ENCODE measurements around the gene IGFBP5. TPM values are rescaled to one million over a fixed set of nuclear protein-coding genes. Genes with fewer than 3 reads are reported as not detected.

Gene IGFBP5
- total and polyA plus RNA-seq, 2 of the 8 experiments (the other 6 are each of a cell fraction or from before 2014, with no cell fraction given): 2.2 to 2.5 TPM

DNA sequence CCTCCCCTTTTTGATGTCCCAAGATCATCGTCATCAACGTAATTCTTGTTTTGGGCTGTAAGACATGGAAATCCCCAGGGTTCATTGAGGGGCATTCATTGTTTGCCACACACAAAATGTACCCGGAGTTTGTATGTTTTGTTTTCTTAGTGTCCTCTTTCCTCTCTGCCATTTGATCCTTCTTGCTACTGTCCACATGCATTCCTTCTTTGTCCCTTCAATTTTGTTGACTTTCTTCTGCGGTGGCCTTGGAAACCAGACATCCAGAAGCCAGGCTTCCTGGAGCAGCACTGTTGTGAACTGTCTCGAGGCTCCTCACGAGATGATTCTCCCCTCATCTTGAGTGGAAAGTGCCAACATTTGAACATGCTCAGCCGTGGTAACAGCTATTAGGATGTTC, 37.4 kb downstream of the IGFBP5 start:
- no peak overlapping the region for H2AK5ac ChIP-seq (ENCODE audit: low read depth, low read length)
- H3K27ac ChIP-seq (ENCODE audit: low read depth, low read length): 0 out of 2 replicates have a peak overlapping the region, but pooled peaks have one; percentile 20
- peaks cover 0 to 57% of the 10 kb centered on the region in 2 experiments; a peak in 3 of 4 replicates for H3K79me2 ChIP-seq (ENCODE audit: control insufficient read depth in 1 of 2, insufficient read depth in 2 of 2, low read length in 2 of 2)
- H3K9me3 ChIP-seq (ENCODE audit: insufficient read depth in 2 of 2, low read depth in 1 of 2, low read length in 1 of 2): no peaks in the 10 kb centered on the region
- H2BK12ac ChIP-seq (ENCODE audit: low read depth, low read length): no peak overlapping the region
- H3K56ac ChIP-seq (replicated peaks; ENCODE audit: insufficient read length, low read depth, low read length): no peak overlapping the region
- H3K23me2 ChIP-seq (ENCODE audit: low read depth, low read length): no peaks in the 10 kb centered on the region
- no peaks in the 10 kb centered on the region for H3K27me3 ChIP-seq (replicated peaks in 1 of 4; ENCODE audit: control insufficient read depth in 3 of 4, extremely low read depth in 1 of 4, insufficient read depth in 3 of 4, low read length in 3 of 4)
- H4K20me1 ChIP-seq (replicated peaks in 1 of 2; ENCODE audit: control insufficient read depth in 1 of 2, insufficient read depth in 2 of 2, low read length in 2 of 2): peaks cover 9 to 16% of the 10 kb centered on the region in 2 experiments
- H3K4me2 ChIP-seq (ENCODE audit: insufficient read depth in 1 of 2, low read depth in 2 of 2, low read length in 2 of 2): no peak overlapping the region
- no peak overlapping the region for H3K23ac ChIP-seq (ENCODE audit: insufficient read length)
- no peak for FAIRE-seq
- H2BK15ac ChIP-seq (ENCODE audit: low read length): no peak overlapping the region
- no peak for DNase-seq (ENCODE audit: low read depth in 1 of 2, low spot score in 2 of 2)
- ChIA-PET POLR2A (ENCODE audit: partially characterized antibody) (interaction anchor here (0.8 to 1.2 kb wide), 2 partner anchors 151 to 159 kb away, joined by 3 to 5 read pairs; partner anchors contain the start of gene RPL37A), CTCF (ENCODE audit: partially characterized antibody) (interaction anchor here (0.5 to 15.9 kb wide), 5 partner anchors 10 to 382 kb away, joined by 3 to 493 read pairs (median 8); partner anchors contain the start of gene IGFBP5)
- H3K4ac ChIP-seq (replicated peaks; ENCODE audit: insufficient read length, low read depth, low read length): no peak overlapping the region
- H4K8ac ChIP-seq (ENCODE audit: extremely low read depth, insufficient read depth, low read length): no peak overlapping the region
- H2BK5ac ChIP-seq (ENCODE audit: low read depth, low read length): no peak overlapping the region
- 86% methylated on average over 7 of the region's 7 CpGs; no CpG with 5 or more reads in 1 of the 2 experiments for WGBS, 2 experiments (ENCODE audit: extremely low coverage in 1 of 2, insufficient coverage in 1 of 2, insufficient read length in 1 of 2, insufficient replicate concordance in 2 of 2, low coverage in 1 of 2, low lambda C conversion rate in 2 of 2, missing lambda C conversion rate in 1 of 2)
- no peak overlapping the region for H2BK20ac ChIP-seq (ENCODE audit: low read length)
- H2AFZ ChIP-seq (ENCODE audit: low read length): no peak overlapping the region
- H4K5ac ChIP-seq (ENCODE audit: insufficient read length, low read depth, low read length): no peak overlapping the region
- peaks cover 21% of the 10 kb centered on the region for H3K79me1 ChIP-seq (ENCODE audit: low read depth, low read length)
- H3K36me3 ChIP-seq (ENCODE audit: control insufficient read depth in 2 of 4, insufficient read depth in 4 of 4, low read length in 3 of 4): peaks cover 10 to 21% (median 18%) of the 10 kb centered on the region in 4 experiments; a peak in 7 of 8 replicates
- H3K4me1 ChIP-seq (replicated peaks in 1 of 4; ENCODE audit: control insufficient read depth in 3 of 4, insufficient read depth in 4 of 4, low read length in 3 of 4): peaks cover 0 to 3% (median under 1%) of the 10 kb centered on the region in 4 experiments; a peak in 4 of 7 replicates
- no peak overlapping the region for H4K91ac ChIP-seq (replicated peaks; ENCODE audit: insufficient read length, low read length)
- H3K4me3 ChIP-seq (ENCODE audit: extremely low read depth in 1 of 4, insufficient read depth in 2 of 4, low read depth in 3 of 4, low read length in 4 of 4): no peak overlapping the region
- H3K18ac ChIP-seq (ENCODE audit: extremely low read depth, low read length): no peak overlapping the region; the same call in 1 of the 2 replicates
- no peak overlapping the region for H3K14ac ChIP-seq (ENCODE audit: insufficient read length)
- TF ChIP-seq JUND (IDR thresholded peaks at IDR 0.05; ENCODE audit: low read length) (no peak), MAX (IDR thresholded peaks at IDR 0.05) (no peak), GTF2F1 (IDR thresholded peaks at IDR 0.05; ENCODE audit: borderline replicate concordance, low read depth, low read length) (no peak), TAF7 (optimal IDR thresholded peaks at IDR 0.05; ENCODE audit: borderline replicate concordance, low read depth, low read length) (no peak), RNF2 (IDR thresholded peaks at IDR 0.05; ENCODE audit: borderline replicate concordance, low read depth, low read length, missing control alignments, poor library complexity, severe bottlenecking) (no peak), CEBPB (IDR thresholded peaks at IDR 0.05; ENCODE audit: low read depth, low read length) (no peak)
- H2BK120ac ChIP-seq (replicated peaks; ENCODE audit: low read depth, low read length): no peak overlapping the region
- no peak overlapping the region for H3K9ac ChIP-seq (replicated peaks in 1 of 4; ENCODE audit: extremely low read depth in 1 of 4, low read depth in 3 of 4, low read length in 3 of 4)

Data from H1 (cell line).